Stimulated activated CD4-positive, alpha-beta T cell treated with anti-CD3 and anti-CD28 coated beads, Interleukin-15, amount 100 ng/mL, for 24 hours (primary cell): ENCODE results near the gene FLAD1.

ENCODE experiments used
- DNase-seq: peaks from one replicate; pipeline ENCODE4 v3.0.0-alpha.2; 2020

Gene FLAD1

DNA sequence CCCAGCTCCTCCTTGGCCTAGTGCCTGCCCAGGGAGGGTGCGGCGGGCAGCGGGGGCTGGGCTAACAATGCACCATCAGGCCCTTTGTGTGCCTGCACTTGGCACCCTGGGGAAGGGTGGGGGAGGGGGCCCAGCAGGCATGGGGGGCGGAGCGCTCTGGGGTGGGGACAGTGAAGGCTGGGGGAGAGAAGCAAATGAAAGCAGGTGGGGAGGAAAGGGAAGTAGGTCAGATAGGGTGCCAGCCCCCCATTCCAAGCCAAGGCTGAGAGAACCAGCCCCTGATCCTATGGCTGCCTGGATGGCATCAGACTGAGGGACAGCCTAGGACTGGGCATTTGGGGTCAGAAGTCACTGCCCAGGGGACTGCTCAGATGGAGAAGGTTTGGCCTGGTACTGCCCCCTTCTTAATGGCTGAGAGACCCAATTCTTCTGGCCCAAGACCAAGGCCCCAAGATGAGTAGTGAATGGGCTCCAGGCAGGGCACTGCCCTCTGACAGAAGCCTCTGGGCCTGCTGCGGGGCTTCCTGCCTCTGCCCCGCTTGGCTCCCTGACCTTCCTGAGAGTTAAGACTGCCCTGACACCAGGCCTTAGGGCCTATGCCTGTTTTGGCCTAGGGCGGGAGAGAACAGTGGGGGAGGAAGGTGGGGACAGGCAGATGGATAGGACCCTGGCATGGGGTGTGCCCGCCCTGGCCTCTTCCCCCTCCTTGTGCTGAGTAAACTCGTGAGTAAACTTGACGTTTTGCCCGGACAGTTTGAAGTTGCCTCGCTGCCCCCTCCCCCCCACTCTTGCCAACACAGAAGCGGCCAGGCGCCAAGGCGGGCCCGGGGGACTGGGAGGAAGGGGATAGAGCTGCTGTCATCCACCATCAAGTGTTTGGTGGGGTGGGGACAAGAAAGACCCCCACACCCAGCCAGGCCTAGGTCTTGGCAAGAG lies 22.2 kb downstream of the FLAD1 start:
- no peak for DNase-seq

GRCh38 chr1:155006601-155007101 lies 23.5 kb downstream of the FLAD1 start:
- peak; percentile 66 for DNase-seq

- no peak for DNase-seq
Observed at GRCh38 chr1:155007251-155007828, 24.2 kb downstream of the FLAD1 start.

DNA sequence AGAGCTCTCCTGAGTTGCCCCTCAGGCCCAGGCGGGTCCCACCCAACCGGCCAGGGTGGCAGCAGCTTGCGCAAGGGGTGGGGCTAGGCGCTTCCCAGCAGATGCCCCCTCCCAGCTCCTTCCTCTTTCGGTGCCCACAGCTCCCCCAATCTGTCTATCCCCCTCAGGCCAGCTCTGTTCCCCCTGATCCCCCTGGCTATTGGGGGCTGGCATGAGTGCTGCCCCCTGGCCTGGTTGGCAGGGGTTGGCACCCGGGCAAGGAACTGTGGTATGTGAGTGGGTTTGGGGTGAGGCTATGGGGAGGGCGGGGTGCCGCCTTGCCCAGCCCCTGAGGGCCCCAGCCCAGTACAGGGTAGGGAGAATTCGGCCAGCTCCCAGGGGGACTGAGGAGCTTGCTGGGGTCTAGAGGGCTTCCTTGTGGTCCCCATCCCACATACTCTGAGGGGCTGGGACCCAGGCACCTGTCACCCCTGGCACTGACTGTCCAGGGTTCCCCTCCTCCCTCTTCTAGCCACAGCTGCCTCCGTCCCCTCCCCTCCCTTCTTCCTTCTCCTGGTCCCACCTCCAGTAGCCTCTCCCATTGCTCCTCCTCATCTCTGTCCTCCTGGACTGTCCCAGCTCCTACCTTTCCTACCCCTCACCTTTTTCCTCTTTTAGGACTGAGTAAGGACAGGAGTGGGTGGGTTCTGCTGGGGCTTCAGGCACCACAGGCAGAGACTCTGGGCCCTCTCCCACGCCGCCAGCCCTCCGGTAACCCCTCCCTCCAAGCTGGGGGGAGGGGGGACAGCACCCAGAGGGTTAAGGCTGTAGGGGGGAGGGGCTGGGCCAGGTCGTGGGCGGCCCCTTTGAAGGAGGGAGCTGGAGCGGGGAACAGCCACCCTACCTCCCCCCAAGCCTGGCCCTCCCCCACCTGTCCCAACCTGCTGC lies 25.1 kb downstream of the FLAD1 start:
- peak; percentile 94 for DNase-seq

- peak; percentile 61 for DNase-seq
Observed at GRCh38 chr1:155009221-155009711, 26.1 kb downstream of the FLAD1 start.

DNA sequence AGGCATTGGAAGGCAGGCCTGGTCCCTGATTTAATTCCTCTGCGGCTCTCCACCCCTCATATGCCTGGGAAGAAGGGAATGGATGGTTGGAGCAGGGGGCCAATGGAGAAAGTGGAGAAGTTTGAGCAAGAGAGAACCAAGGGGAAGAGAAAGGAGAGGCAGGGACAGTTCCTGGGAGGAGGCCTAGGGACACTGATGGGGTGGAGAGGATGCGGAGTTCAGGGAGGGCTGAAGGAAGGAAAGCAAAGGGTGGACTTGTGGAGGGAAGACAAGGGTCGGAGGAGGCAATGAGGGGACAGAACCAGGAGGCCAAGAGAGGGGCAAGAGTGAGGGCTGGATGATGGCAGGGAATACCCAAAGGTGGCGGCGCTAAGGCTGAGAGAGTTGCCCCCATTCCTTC lies 26.6 kb downstream of the FLAD1 start:
- DNase-seq: no peak

- peak; percentile 63 for DNase-seq
Observed at GRCh38 chr1:155010211-155010918, 27.2 kb downstream of the FLAD1 start.

DNA sequence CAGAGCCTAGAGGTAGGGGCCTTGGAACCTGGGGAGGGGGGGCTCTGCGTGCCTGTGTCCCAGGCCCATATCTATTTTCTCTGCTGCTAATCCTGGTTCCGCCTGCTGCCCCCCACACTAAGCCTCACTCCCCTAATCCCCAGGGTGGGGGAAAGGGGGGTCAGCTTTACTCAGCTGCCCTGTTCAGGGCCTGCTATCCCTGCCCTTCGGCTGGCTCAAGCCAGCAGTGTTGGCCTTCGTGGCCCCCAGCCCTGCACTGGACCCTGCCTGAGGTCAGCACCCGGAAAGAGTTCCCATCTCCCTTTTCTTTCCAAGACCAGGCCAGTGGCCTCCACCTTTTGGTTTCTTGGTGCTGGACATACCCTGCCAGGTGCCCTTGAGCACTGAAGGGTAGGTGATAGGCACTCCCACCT lies 27.9 kb downstream of the FLAD1 start:
- DNase-seq: no peak

- DNase-seq: no peak
Observed at GRCh38 chr1:155011437-155012025, 28.4 kb downstream of the FLAD1 start.

GRCh38 chr1:155012026-155012546 lies 28.9 kb downstream of the FLAD1 start:
- DNase-seq: peak; percentile 68

DNA sequence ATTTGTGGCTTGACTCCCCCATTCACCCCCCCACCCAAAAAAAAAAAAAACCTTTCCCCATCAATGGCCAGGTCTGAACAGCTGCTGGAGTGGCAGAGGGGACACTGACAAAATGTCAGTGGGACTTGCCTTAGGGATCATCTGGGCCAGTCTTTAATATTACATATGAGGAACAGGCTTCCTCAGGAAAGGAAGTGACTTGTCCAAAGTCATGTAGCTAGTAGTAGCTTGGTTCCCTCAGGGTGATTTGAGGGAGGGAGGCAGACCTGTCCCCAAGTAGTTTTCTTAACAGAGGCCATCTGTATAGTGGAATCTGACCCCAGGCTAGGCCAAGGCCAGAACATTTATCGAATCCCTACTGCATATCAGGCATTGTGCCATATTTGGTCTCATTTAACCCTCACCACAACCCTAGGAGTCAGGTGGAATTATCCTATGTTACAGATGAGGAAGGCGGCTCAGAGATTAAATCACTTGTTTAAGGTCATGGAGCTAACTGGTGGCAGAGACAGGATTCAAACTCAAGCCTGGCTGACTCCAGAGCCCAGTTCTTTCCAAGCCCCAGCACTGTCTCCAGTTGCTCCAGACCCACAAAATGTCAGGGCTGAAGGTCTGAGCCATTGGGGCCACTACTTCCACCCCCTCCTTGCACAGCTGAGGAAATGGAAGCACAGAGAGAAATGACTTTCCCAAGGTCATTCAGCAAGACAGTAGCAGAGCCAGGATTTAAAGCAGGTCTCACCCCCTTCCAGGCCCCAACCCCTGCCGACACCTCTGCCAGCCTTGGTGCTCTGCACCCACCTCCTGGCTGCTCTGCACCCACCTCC lies 29.8 kb downstream of the FLAD1 start:
- DNase-seq: no peak

DNA sequence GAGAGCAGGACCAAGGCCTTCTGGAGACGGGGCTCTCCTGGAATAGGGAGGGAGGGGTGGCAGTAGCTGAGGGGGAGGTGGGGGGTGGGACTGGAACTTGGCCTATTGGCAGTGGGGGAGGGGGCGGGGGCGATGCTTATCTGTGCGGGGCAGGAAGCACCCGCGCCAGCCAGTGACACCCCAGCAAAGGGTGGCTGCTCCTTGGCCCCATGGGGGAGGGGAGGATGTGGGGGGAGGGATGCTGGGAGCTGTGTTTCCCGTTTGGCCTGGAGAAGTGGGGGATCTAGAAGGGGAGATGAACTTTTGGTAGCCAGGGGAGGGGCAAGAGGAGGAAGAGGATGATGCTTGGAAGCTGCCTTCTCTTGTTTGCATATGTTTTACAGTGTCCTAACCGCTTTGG lies 30.5 kb downstream of the FLAD1 start:
- DNase-seq: peak; percentile 43

GRCh38 chr1:155014709-155015508 lies 31.8 kb downstream of the FLAD1 start:
- DNase-seq: no peak

DNA sequence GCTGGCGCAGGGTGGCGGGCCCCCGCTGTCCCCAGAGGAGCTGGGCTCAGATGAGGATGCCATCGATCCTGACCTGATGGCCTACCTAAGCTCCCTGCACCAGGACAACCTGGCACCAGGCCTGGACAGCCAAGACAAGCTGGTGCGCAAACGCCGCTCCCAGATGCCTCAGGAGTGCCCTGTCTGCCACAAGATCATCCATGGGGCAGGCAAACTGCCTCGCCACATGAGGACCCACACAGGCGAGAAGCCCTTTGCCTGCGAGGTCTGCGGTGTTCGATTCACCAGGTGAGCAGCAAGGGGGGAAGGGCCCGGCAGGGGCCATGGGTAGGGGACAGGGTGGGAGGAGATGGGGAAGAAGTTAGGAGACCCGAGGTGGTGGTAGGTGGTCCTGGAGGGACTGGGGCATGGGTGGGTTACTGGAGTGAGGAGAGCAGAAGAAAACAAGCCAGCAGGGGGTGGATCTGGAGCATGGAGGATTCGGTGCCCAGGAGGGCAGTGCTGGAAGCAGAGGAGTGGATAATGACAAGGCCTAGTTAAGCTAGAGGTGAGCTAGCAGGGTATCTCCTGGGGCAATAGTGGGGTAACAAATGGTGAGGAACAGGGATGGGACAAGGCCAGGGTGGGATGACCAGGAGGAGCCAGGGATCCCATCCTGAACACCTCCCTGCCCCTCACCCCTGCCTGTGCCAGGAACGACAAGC lies 32.5 kb downstream of the FLAD1 start:
- DNase-seq: no peak

GRCh38 chr1:155016231-155016831 lies 33.2 kb downstream of the FLAD1 start:
- peak; percentile 36 for DNase-seq

GRCh38 chr1:155017041-155017945 lies 34.1 kb downstream of the FLAD1 start:
- peak; percentile 95 for DNase-seq

DNA sequence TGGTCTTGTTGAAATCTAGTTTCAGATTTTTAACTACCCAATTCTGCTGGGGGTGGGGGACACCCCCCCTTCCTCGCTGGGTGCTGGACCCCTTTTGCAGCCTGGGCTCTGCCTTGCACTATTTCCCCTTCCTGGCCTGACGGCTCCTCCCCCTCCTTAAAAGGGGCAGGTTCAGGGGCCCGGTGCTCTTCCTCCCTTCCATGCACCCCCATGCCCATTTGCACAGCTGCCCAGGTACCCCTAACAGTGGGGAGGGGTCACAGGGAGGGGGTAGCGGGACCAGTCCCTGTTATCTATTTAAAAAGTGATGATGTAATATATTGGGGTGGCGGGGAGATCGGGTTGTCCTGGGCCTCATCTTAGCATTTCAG lies 34.8 kb downstream of the FLAD1 start:
- DNase-seq: peak; percentile 24
